Skin epidermis (tissue), 12 donors: Measurements from ENCODE around the gene C4orf36.

ENCODE experiments used
- H3K27ac ChIP-seq, 21 experiments: fragments of 200-600 bp; sonication (generic) in 11 of 21; one replicate each; pipeline ENCODE4 v1.5.0; 2020; ENCODE audit warnings: mild to moderate bottlenecking in 3 of 21, inconsistent platforms in 2 of 21, moderate library complexity in 2 of 21
- H3K4me3 ChIP-seq, 7 experiments: fragments of 200-600 bp; sonication (generic) in 2 of 7; one replicate each; pipeline ENCODE4 v1.5.0; 2020; ENCODE audit warnings: inconsistent platforms in 2 of 7, mild to moderate bottlenecking in 2 of 7, moderate library complexity in 1 of 7

C4orf36 gene

GRCh38 chr4:86891762-86892635, at the start of gene C4orf36:
C4orf36 (minus strand) TSS chr4:86892422; CDS start chr4:86891520, 902 bp downstream.
- H3K4me3 ChIP-seq = peak within 1 kb of the TSS; percentile 51 to 79 (median 72)
- peak within 1 kb of the TSS; percentile 85 to 99 (median 94) for H3K27ac ChIP-seq

DNA sequence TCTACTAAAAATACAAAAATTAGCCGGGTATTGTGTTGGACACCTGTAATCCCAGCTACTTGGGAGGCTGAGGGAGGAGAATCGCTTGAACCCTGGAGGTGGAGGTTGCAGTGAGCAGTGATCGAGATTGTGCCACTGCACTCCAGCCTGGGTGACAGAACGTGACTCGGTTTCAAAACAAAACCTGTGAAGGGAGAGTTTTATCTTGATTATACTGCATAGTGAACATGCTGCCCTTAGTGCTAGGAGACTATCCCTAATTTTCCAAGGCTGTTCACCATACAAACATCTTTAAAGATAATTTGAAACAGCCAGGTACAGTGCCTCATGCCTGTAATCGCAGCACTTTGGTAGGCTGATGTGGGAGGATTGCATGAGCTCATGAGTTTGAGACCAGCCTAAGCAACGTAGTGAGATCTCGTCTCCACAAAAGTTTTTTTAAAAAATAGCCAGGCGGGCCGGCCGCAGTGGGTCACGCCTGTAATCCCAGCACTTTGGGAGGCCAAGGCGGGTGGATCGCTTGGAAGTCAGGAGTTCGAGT, 48.8 kb upstream of the C4orf36 start:
- H3K27ac ChIP-seq = peak overlapping the region in 3 of 21 experiments; percentile 24 to 98 (median 71)

DNA sequence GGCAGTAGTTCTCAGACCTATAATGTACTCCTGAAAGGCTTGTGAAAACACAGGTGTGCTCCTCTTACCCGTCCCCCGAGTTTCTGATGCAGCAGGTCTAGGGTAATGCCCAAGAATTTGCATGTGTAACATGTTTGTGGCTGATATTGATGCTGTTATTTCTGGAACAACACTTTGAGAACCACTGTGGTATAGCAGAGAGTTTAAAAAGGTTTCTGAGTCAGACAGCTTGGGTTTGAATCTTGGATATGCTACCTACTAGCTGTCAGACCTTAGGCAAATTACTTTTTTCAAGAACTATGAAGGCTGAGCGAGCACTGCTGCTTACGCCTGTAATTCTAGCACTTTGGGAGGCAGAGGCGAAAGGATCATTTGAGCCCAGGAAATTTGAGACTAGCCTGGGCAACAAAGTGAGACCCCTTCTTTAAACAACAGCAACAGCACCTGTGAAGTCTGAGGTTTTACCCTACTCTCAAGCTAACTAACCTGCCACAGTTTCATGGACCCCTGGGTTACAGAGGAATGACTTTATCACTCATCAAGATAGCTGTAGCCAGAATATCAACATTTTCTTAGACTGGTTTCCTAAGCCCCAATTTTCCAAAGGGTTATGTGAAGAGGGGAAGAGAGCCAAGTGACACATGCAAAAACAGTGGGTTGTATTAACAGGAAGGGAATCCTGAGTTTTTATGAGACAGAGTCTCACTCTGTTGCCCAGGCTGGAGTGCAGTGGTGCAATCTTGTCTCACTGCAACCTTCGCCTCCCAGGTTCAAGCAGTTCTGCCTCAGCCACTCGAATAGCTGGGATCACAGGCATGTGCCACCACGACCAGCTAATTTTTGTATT, 47.7 kb upstream of the C4orf36 start:
- Histone ChIP-seq H3K27ac (peak overlapping the region in 19 of 21 experiments; percentile 2 to 99 (median 56)), H3K4me3 (no peak overlapping the region)

More for the DNA sequence above, 48.8 kb upstream of the C4orf36 start:
- H3K4me3 ChIP-seq = no peak overlapping the region

GRCh38 chr4:86938771-86939520, 46.7 kb upstream of the C4orf36 start:
- Histone ChIP-seq H3K27ac (peak overlapping the region in 17 of 21 experiments; percentile 18 to 99 (median 68)), H3K4me3 (no peak overlapping the region)

GRCh38 chr4:86935853-86936733, 43.9 kb upstream of the C4orf36 start:
- H3K27ac ChIP-seq = peak overlapping the region; percentile 87 to 99 (median 98)
- peak overlapping the region; percentile 81 to 93 (median 87) for H3K4me3 ChIP-seq

GRCh38 chr4:86935566-86935852, 43.3 kb upstream of the C4orf36 start:
- peak overlapping the region; percentile 87 to 99 (median 98) for H3K27ac ChIP-seq
- peak overlapping the region; percentile 81 to 93 (median 87) for H3K4me3 ChIP-seq

DNA sequence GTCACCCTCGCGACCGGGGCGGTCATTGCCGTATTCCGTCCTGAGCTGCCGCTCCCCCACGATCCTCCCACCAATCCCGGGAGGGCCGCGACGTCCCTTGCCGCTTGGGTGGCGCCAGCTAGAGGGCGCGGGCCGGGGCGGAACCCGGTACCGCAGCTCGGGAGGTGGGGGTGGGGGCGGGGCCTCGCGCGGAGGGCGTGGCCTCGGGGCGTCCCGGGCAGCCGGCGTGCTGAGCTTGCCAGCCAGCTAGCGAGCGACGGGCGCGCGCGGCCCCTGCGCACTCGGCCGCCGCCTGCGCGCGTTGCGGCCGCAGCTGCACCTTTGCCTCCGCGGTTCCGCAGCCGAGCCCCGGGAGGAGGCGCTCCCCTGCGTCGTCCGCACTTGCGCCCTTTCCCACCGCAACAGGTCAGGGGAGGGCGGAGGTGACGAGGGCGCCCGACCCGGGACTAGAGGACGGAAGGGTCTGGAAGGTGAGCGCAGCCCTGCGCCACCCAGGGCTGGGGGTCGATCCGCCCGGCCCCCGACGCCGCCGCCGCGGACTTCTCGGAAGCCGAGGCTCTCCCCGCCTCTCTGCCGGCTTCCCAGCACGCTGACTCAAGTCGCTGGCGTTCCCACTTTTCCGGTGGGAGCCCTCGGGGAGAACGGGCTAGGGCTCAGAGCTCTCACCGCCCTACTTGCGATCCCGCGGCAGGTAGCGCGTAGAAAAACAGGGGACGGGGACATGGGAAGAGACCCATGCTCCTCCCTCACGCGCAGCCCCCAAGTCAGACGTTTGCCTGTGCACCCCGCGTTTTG, 42.7 kb upstream of the C4orf36 start, which contains the start of gene AFF1:
AFF1 (plus strand) TSS at position 241 of the 795 bp plus-strand sequence. CDS start 13,523 bp downstream, outside the sequence.
- Histone ChIP-seq H3K4me3 (peak within 1 kb of the TSS; percentile 81 to 93 (median 87)), H3K27ac (peak within 1 kb of the TSS; percentile 87 to 99 (median 98))

DNA sequence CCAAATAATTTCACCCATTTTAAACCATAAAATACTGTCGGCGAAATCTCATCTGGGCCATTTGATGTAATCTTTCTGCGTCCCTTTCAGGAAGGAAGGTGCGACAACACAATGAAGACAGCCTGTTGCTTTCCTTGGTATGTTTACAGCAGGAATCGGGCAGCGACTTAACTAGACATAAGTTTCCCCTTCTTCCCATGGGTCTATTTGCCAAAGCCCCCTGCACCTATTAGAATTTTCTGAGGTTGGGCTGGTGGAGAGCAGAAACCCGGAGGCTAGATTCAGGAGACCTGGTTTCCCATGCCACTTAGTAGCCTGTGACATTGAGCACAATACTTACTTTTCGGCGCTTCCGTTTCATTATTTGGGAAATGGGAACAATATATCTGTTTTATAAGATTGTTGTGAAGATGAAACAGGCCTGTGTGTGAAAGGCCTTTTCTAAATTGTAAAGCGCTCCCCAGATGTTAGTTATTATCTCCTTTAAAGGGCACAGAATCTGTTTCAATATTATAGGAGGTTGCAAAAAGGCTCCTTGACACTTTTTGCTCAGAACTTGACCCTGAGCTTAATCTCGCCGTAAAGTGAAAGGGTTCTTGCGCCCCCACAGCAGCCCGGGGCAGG, 42.0 kb upstream of the C4orf36 start:
- Histone ChIP-seq H3K27ac (peak overlapping the region; percentile 41 to 99 (median 98)), H3K4me3 (peak overlapping the region; percentile 81 to 93 (median 87))

GRCh38 chr4:86928400-86929255, 36.4 kb upstream of the C4orf36 start:
- H3K27ac ChIP-seq = peak overlapping the region in 16 of 21 experiments; percentile 37 to 90 (median 58)
- H3K4me3 ChIP-seq = no peak overlapping the region

- peak overlapping the region in 16 of 21 experiments; percentile 37 to 90 (median 58) for H3K27ac ChIP-seq
These were observed 35.7 kb upstream of the C4orf36 start for GRCh38 chr4:86927843-86928395.

GRCh38 chr4:86926435-86927086, 34.3 kb upstream of the C4orf36 start:
- Histone ChIP-seq H3K4me3 (no peak overlapping the region), H3K27ac (peak overlapping the region in 2 of 21 experiments; percentile 43 to 59)

More at GRCh38 chr4:86927843-86928395, 35.7 kb upstream of the C4orf36 start:
- H3K4me3 ChIP-seq = no peak overlapping the region

- H3K4me3 ChIP-seq = no peak overlapping the region
These were observed 32.6 kb upstream of the C4orf36 start for GRCh38 chr4:86924811-86925210.

DNA sequence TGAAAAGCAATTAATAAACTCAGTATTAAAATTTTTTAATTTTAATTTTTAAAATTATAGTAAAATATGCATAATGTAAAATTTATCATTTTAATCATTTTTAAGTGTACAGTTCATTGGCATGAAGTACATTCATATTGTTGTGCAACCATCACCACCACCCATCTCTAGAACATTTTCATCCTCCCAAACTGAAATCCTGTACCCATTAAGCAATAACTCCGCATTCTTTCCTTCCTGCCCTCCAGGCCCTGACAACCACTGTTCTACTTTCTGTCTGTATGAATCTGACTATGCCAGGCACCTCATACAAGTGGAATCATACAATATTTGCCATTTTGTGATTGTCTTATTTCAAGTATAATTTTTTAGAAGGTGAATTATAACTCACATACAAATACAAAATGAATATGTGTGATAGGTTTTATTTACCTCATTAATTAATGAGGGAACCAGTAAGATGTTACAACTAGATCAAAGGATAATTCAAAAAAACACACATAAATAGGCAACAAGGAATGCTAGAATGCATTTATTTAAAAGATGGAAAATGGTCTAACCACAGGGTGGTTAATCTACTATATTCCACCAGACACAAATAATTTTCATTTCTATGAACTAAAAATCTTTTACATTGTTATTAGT, 29.5 kb upstream of the C4orf36 start:
- no peak overlapping the region for H3K4me3 ChIP-seq
- H3K27ac ChIP-seq = no peak overlapping the region

More at GRCh38 chr4:86924811-86925210, 32.6 kb upstream of the C4orf36 start:
- H3K27ac ChIP-seq = peak overlapping the region in 4 of 21 experiments; percentile 4 to 36 (median 8)

GRCh38 chr4:86919561-86920223, 27.5 kb upstream of the C4orf36 start:
- peak overlapping the region in 4 of 21 experiments; percentile 8 to 49 (median 40) for H3K27ac ChIP-seq
- H3K4me3 ChIP-seq = no peak overlapping the region
